Suprapubic skin (tissue), 4 donors: ENCODE measurements around the gene BARHL1.

Source experiments
- POLR2A ChIP-seq, 2 donors: fragments of 450-650 bp; IDR thresholded peaks; one replicate each; pipeline ENCODE4 v1.6.1; 2017; ENCODE audit warnings: antibody characterized with exemption in 2 of 2, mild to moderate bottlenecking in 2 of 2, moderate library complexity in 2 of 2
- POLR2AphosphoS5 ChIP-seq, 3 donors: sonication (generic); formaldehyde crosslinking; IDR thresholded peaks; one replicate each; pipeline ENCODE4 v1.6.1; 2017; ENCODE audit warnings: antibody characterized with exemption in 3 of 3
- TF ChIP-seq, protein P1 (sequence below), 2 donors: fragments of 200-600 bp in 1 of 2; fragments of 450-650 bp in 1 of 2; sonication (generic) in 1 of 2; IDR thresholded peaks; one replicate each; pipeline ENCODE4 v1.5.1; 2016 to 2019; ENCODE audit warnings: antibody characterized with exemption in 2 of 2, mild to moderate bottlenecking in 1 of 2, moderate library complexity in 1 of 2

DNA sequence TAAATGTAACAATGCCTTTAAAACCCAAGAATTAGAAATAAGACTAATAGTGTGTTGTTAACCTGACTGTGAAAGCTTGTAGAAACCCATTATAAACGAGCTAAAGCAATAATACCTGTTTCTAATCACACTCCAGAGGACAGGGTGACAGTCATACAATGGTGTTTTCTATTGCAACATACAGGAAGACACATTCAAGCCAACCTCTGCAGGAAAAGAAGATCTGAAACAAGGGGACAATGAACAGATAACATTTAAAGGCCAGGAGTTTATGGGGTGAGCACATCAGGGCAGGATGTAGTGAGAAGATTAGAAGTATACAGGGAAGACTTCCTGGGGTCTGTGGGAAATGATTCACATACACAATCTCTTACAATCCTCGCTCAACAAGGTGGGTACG lies 13.8 kb downstream of the BARHL1 start:
- TF ChIP-seq, protein P1, sequence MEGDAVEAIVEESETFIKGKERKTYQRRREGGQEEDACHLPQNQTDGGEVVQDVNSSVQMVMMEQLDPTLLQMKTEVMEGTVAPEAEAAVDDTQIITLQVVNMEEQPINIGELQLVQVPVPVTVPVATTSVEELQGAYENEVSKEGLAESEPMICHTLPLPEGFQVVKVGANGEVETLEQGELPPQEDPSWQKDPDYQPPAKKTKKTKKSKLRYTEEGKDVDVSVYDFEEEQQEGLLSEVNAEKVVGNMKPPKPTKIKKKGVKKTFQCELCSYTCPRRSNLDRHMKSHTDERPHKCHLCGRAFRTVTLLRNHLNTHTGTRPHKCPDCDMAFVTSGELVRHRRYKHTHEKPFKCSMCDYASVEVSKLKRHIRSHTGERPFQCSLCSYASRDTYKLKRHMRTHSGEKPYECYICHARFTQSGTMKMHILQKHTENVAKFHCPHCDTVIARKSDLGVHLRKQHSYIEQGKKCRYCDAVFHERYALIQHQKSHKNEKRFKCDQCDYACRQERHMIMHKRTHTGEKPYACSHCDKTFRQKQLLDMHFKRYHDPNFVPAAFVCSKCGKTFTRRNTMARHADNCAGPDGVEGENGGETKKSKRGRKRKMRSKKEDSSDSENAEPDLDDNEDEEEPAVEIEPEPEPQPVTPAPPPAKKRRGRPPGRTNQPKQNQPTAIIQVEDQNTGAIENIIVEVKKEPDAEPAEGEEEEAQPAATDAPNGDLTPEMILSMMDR (IDR thresholded peaks at IDR 0.05) = no peak
- TF ChIP-seq POLR2A (IDR thresholded peaks at IDR 0.05) (no peak), POLR2AphosphoS5 (IDR thresholded peaks at IDR 0.05) (no peak)
